Lung (tissue), 12 donors: Measurements from ENCODE around the gene AKNAD1. TPM values are rescaled to one million over a fixed set of nuclear protein-coding genes. Genes with fewer than 3 reads are reported as not detected.

Experiments used
- ATAC-seq: fragments of 200-7000 bp; cut with Tn5 transposase; one replicate; pipeline ENCODE4 v1.9.1; 2020; ENCODE audit warnings: moderate number of reproducible peaks; ENCODE audit not compliant: insufficient read depth, low FRiP score
- DNase-seq, 3 donors: peaks; one replicate each; pipeline ENCODE4 v3.0.0-alpha.2; 2013 to 2017
- H3K27ac ChIP-seq, 2 donors: one replicate each; pipeline ENCODE4 v1.5.1; 2013; ENCODE audit warnings: mild to moderate bottlenecking in 2 of 2, moderate library complexity in 2 of 2, control low read depth in 1 of 2, inconsistent platforms in 1 of 2, low read depth in 1 of 2, low read length in 1 of 2
- H3K27me3 ChIP-seq, 3 donors: one replicate each; pipeline ENCODE4 v1.5.1; 2013; ENCODE audit warnings: low read length in 2 of 3; ENCODE audit not compliant: control insufficient read depth in 3 of 3, insufficient read depth in 3 of 3
- H3K36me3 ChIP-seq, 4 donors: one replicate each; pipeline ENCODE4 v1.5.1; 2013; ENCODE audit warnings: low read length in 4 of 4, mild to moderate bottlenecking in 1 of 4, moderate library complexity in 1 of 4; ENCODE audit not compliant: control insufficient read depth in 4 of 4, insufficient read depth in 4 of 4
- H3K4me1 ChIP-seq, 5 donors: one replicate each; pipeline ENCODE4 v1.5.1; 2013; ENCODE audit warnings: low read length in 5 of 5, mild to moderate bottlenecking in 2 of 5, moderate library complexity in 1 of 5; ENCODE audit not compliant: control insufficient read depth in 5 of 5, insufficient read depth in 5 of 5
- H3K4me3 ChIP-seq: one replicate; pipeline ENCODE4 v1.5.1; 2013; ENCODE audit warnings: mild to moderate bottlenecking, control low read depth, moderate library complexity
- H3K9ac ChIP-seq, 2 donors: one replicate each; pipeline ENCODE4 v1.5.1; 2013; ENCODE audit warnings: low read length in 2 of 2, control low read depth in 1 of 2; ENCODE audit not compliant: insufficient read depth in 1 of 2
- H3K9me3 ChIP-seq, 4 donors: one replicate each; pipeline ENCODE4 v1.5.1; 2013; ENCODE audit warnings: low read length in 3 of 4, mild to moderate bottlenecking in 1 of 4, moderate library complexity in 1 of 4; ENCODE audit not compliant: control insufficient read depth in 4 of 4, insufficient read depth in 3 of 4
- CTCF ChIP-seq: IDR thresholded peaks from 2 replicates; pipeline ENCODE4 v1.5.1; 2012; ENCODE audit warnings: mild to moderate bottlenecking; ENCODE audit errors: control extremely low read depth, extremely low read depth
- WGBS, 2 donors: extraction: QIAGEN DNeasy Blood & Tissue Kit; methylation state at CpG; one replicate each; pipeline ENCODE4 v1.1.7; 2013; 5-methylcytosine and 5-hydroxymethylcytosine counted together
- polyA plus RNA-seq, 2 donors: library from polyadenylated mRNA; stranded (reverse); fragments of 200-250 nt; gene quantifications; one replicate each; pipeline ENCODE4 v1.2.1, GENCODE V29; 2013
- total RNA-seq, 2 donors: library from RNA; depleted of rRNA in 1 of 2; stranded (reverse); fragments of >200 nt in 1 of 2; gene quantifications; one replicate each; pipeline ENCODE4 v1.2.1, GENCODE V29; 2014 to 2021
- donor health status: control.
- donor health status: control.
- donor health status: Bipolar disorder and iron deficiency.
- donor health status: healthy.
- donor health status: DM: yes; HTN: yes; CAD: no.

Gene AKNAD1
- total and polyA plus RNA-seq, 4 donors, result 0.02 to 0.31 (median 0.22) TPM; not detected in 1

- DNase-seq (peak; percentile 64 to 77 (median 70)), ATAC-seq (peak; percentile 64)
- Histone ChIP-seq H3K9ac (peak overlapping the region in 1 of 2 donors; percentile 69), H3K4me3 (no peak overlapping the region), H3K27me3 (no peaks in the 10 kb centered on the region), H3K27ac (peak overlapping the region; percentile 58 to 88), H3K36me3 (no peaks in the 10 kb centered on the region), H3K9me3 (no peaks in the 10 kb centered on the region), H3K4me1 (peaks cover 5 to 37% (median 9%) of the 10 kb centered on the region in 5 donors)
- WGBS, 2 donors, result 52 to 57% methylated on average over 20 of the region's 20 CpGs
- TF ChIP-seq CTCF, result no peak
Observed at GRCh38 chr1:108830119-108831008, 26.5 kb downstream of the AKNAD1 start.

DNA sequence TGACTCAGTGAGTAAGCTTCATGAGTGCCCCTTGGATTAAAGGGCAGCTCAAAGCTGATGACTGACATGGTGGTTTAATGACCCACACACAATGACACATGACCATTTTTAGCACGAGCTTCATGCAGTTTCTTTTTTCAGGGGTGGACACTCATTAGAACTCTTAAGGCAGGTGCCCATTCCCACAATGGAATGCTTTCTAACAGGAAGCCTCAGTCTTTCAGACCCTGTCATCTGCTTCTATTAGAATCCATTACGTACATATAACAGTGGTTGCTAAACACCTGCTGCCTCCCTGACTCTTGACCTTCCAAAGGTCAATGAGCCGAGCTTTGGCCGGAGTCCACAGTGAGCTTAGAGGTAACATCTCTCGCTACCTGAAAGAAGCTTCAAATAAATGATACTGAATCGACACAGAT is 27.4 kb downstream of the AKNAD1 start:
- Histone ChIP-seq H3K27ac (peak overlapping the region in 1 of 2 donors; percentile 88), H3K4me1 (peaks cover 5 to 37% (median 9%) of the 10 kb centered on the region in 5 donors), H3K9me3 (no peaks in the 10 kb centered on the region), H3K4me3 (no peak overlapping the region), H3K36me3 (no peaks in the 10 kb centered on the region), H3K9ac (no peak overlapping the region), H3K27me3 (no peaks in the 10 kb centered on the region)
- no peak for ATAC-seq
- no peak for DNase-seq
- 65 to 78% methylated on average over 6 of the region's 6 CpGs for WGBS, 2 donors
- TF ChIP-seq CTCF, result no peak

DNA sequence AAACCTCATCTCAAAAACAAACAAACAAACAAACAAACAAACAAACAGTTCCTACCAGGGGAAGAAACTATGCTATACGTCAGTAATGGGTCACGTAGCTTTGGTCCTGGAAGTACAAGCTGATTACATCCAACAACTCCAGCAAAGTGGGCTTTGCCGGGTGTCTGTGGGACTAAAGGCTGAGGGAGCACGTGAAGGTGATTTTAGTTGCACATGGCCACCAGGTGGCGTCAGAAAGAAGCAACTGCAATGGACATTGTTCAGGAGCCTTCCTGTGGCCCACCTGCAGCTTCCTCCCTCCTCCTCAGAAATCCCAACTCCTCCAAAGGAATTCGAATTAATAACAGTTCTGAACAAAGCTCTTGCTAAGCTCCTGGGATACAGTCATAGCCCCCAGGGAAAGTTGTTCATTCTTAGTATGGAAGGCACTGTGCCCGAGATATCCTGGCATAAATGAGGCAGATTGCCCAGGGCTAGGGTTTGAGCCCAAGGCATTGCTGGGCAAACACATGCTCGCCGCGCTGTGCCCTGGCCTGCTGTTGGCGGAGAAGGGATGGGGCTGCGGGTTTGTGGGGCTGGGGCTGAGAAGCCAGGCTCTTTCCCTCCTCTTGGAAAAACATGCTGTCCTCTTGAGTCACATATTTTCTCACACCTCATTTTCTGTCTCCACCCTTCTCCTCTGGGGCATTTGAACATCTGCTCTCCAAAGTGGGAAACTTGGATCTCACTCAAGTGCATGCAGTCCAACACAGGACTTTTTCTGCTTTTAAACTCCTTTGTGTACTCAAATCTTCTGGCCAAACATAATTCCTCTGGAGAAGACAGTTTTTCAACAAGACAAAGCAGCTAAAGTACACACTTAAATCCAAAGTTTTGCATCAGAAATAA is 28.6 kb downstream of the AKNAD1 start:
- Histone ChIP-seq H3K4me1 (peaks cover 5 to 37% (median 9%) of the 10 kb centered on the region in 5 donors), H3K27me3 (no peaks in the 10 kb centered on the region), H3K4me3 (no peak overlapping the region), H3K9ac (no peak overlapping the region), H3K9me3 (no peaks in the 10 kb centered on the region), H3K36me3 (no peaks in the 10 kb centered on the region), H3K27ac (peak overlapping the region in 1 of 2 donors; percentile 75)
- peak; percentile 58 for TF ChIP-seq CTCF
- peak; percentile 51 for ATAC-seq
- WGBS, 2 donors, result 32 to 35% methylated on average over 12 of the region's 12 CpGs
- DNase-seq, result peak; percentile 86 to 97 (median 96)
